IMR-90 (cell line): Measurements from ENCODE around the gene GGT6. TPM values are rescaled to one million over a fixed set of nuclear protein-coding genes. Genes with fewer than 3 reads are reported as not detected.
A peak's percentile ranks its signal among the peaks of the same experiment; 100 is the strongest.

Source experiments
- ATAC-seq: fragments of 200-7000 bp; cut with Tn5 transposase; 2 replicates; pipeline ENCODE4 v1.9.1; 2020; ENCODE audit warnings: low read depth, mild to moderate bottlenecking, moderate library complexity
- BruUV-seq: library from RNA; stranded (reverse); fragments of 400-500 nt; replicated peaks from 2 replicates; lab custom pipeline; 2021; lab: Mats Ljungman, UMichigan
- CTCF ChIA-PET: fragments of 300-600 bp; formaldehyde crosslinking; extraction: SDS; loops from one replicate; lab custom pipeline; 2021; ENCODE audit warnings: antibody characterized with exemption; lab: Yijun Ruan, JAX
- POLR2A ChIA-PET: fragments of 300-600 bp; sonication (Branson Sonifier 250); formaldehyde crosslinking; loops from one replicate; lab custom pipeline; 2022; ENCODE audit warnings: antibody characterized with exemption; ENCODE audit not compliant: unreplicated experiment; lab: Charles Lee
- DNase-seq: peaks from one replicate; pipeline ENCODE4 v3.0.0; 2013
- H2AFZ ChIP-seq: replicated peaks from 2 replicates; pipeline ENCODE3; 2013; ENCODE audit warnings: low read length, mild to moderate bottlenecking; ENCODE audit not compliant: poor library complexity
- H2AK5ac ChIP-seq: 2 replicates; pipeline ENCODE4 v1.6.1; 2013; ENCODE audit warnings: low read depth, low read length, inconsistent platforms
- H2AK9ac ChIP-seq: replicated peaks from 2 replicates; pipeline ENCODE3; 2013; ENCODE audit warnings: mild to moderate bottlenecking, low read depth, low read length, moderate library complexity; ENCODE audit not compliant: poor library complexity
- H2BK120ac ChIP-seq: 2 replicates; pipeline ENCODE4 v1.6.1; 2013; ENCODE audit warnings: low read depth, low read length, inconsistent platforms
- H2BK15ac ChIP-seq: 3 replicates; pipeline ENCODE4 v1.6.1; 2013; ENCODE audit warnings: low read depth, low read length, inconsistent platforms
- H2BK20ac ChIP-seq: 2 replicates; pipeline ENCODE4 v1.6.1; 2013; ENCODE audit warnings: low read depth, mild to moderate bottlenecking, inconsistent platforms, low read length, moderate library complexity
- H2BK5ac ChIP-seq: 2 replicates; pipeline ENCODE4 v1.6.1; 2013; ENCODE audit warnings: mild to moderate bottlenecking, low read depth, low read length, inconsistent platforms; ENCODE audit not compliant: poor library complexity, severe bottlenecking
- H3K14ac ChIP-seq: replicated peaks from 2 replicates; pipeline ENCODE4 v1.6.1; 2013; ENCODE audit warnings: low read depth, low read length, inconsistent platforms
- H3K18ac ChIP-seq: 2 replicates; pipeline ENCODE4 v1.6.1; 2013; ENCODE audit warnings: low read depth, low read length, control low read depth
- H3K23ac ChIP-seq: 2 replicates; pipeline ENCODE4 v1.6.1; 2013; ENCODE audit warnings: low read depth, low read length, inconsistent platforms
- H3K27ac ChIP-seq: 2 replicates; pipeline ENCODE4 v1.5.1; 2013; ENCODE audit warnings: mild to moderate bottlenecking, control low read depth, low read length; ENCODE audit not compliant: insufficient read depth
- H3K27me3 ChIP-seq: 2 replicates; pipeline ENCODE4 v1.6.1; 2013; ENCODE audit warnings: low read length; ENCODE audit not compliant: control insufficient read depth, insufficient read depth
- H3K36me3 ChIP-seq: 2 replicates; pipeline ENCODE4 v1.6.1; 2013; ENCODE audit warnings: low read length, mixed read lengths; ENCODE audit not compliant: control insufficient read depth, insufficient read depth
- H3K4ac ChIP-seq: 2 replicates; pipeline ENCODE4 v1.6.1; 2013; ENCODE audit warnings: low read depth, low read length, inconsistent platforms
- H3K4me1 ChIP-seq: 2 replicates; pipeline ENCODE4 v1.6.1; 2013; ENCODE audit warnings: low read length, mixed read lengths; ENCODE audit not compliant: control insufficient read depth, insufficient read depth
- H3K4me2 ChIP-seq: 2 replicates; pipeline ENCODE4 v1.6.1; 2013; ENCODE audit warnings: low read depth, mild to moderate bottlenecking, control low read depth, low read length, moderate library complexity
- H3K4me3 ChIP-seq: 2 replicates; pipeline ENCODE4 v1.5.1; 2013; ENCODE audit warnings: low read depth, mild to moderate bottlenecking, control low read depth, low read length, moderate library complexity; ENCODE audit not compliant: insufficient read depth
- H3K56ac ChIP-seq: 2 replicates; pipeline ENCODE4 v1.6.1; 2013; ENCODE audit warnings: low read length, inconsistent platforms; ENCODE audit not compliant: insufficient read depth; ENCODE audit errors: extremely low read depth
- H3K79me1 ChIP-seq, 2 experiments: 2 replicates each; pipeline ENCODE4 v1.6.1; 2013; ENCODE audit warnings: low read length in 2 of 2, inconsistent platforms in 1 of 2, low read depth in 1 of 2
- H3K9ac ChIP-seq: 2 replicates; pipeline ENCODE4 v1.6.1; 2013; ENCODE audit warnings: low read depth, low read length, control low read depth
- H3K9me1 ChIP-seq: 2 replicates; pipeline ENCODE4 v1.6.1; 2013; ENCODE audit warnings: low read length, inconsistent platforms; ENCODE audit not compliant: insufficient read depth
- H3K9me3 ChIP-seq: 2 replicates; pipeline ENCODE4 v1.6.1; 2013; ENCODE audit warnings: low read length; ENCODE audit not compliant: control insufficient read depth, insufficient read depth
- H4K20me1 ChIP-seq: 2 replicates; pipeline ENCODE4 v1.6.1; 2013; ENCODE audit warnings: low read length, inconsistent platforms; ENCODE audit not compliant: insufficient read depth
- H4K5ac ChIP-seq: 2 replicates; pipeline ENCODE4 v1.6.1; 2013; ENCODE audit warnings: mild to moderate bottlenecking, low read depth, low read length, control low read depth
- H4K8ac ChIP-seq, 2 experiments: 2 replicates each; pipeline ENCODE4 v1.6.1; 2013; ENCODE audit warnings: low read depth in 2 of 2, low read length in 2 of 2, control low read depth in 1 of 2, inconsistent platforms in 1 of 2
- H4K91ac ChIP-seq: 2 replicates; pipeline ENCODE4 v1.6.1; 2013; ENCODE audit warnings: low read depth, low read length, inconsistent platforms; ENCODE audit not compliant: insufficient read depth
- BHLHE40 ChIP-seq: fragments of 150-350 bp; IDR thresholded peaks from 2 replicates; pipeline ENCODE4 v1.6.1; 2016; ENCODE audit warnings: mild to moderate bottlenecking, low read depth, low read length
- CEBPB ChIP-seq: IDR thresholded peaks from 2 replicates; pipeline ENCODE4 v1.6.1; 2012; ENCODE audit warnings: low read depth, low read length, improper control_type of control experiment
- FOS ChIP-seq: fragments of 150-350 bp; IDR thresholded peaks from 2 replicates; pipeline ENCODE4 v1.6.1; 2016; ENCODE audit warnings: low read depth, low read length
- MAFK ChIP-seq: IDR thresholded peaks from 2 replicates; pipeline ENCODE4 v1.6.1; 2012; ENCODE audit warnings: low read depth, low read length, improper control_type of control experiment
- MAZ ChIP-seq: IDR thresholded peaks from 2 replicates; pipeline ENCODE4 v1.6.1; 2012; ENCODE audit warnings: low read depth, mild to moderate bottlenecking, low read length, improper control_type of control experiment, moderate library complexity, borderline replicate concordance
- MXI1 ChIP-seq: IDR thresholded peaks from 2 replicates; pipeline ENCODE4 v1.6.1; 2012; ENCODE audit warnings: low read depth, mild to moderate bottlenecking, low read length, moderate library complexity, borderline replicate concordance
- NFE2L2 ChIP-seq: fragments of 150-350 bp; IDR thresholded peaks from 2 replicates; pipeline ENCODE4 v1.6.1; 2016; ENCODE audit warnings: low read depth, mild to moderate bottlenecking, low read length
- POLR2A ChIP-seq: IDR thresholded peaks from 2 replicates; pipeline ENCODE4 v1.6.1; 2012; ENCODE audit warnings: mild to moderate bottlenecking, low read depth, low read length
- RAD21 ChIP-seq: IDR thresholded peaks from 2 replicates; pipeline ENCODE4 v1.6.1; 2012; ENCODE audit warnings: low read length, improper control_type of control experiment
- RCOR1 ChIP-seq: IDR thresholded peaks from 2 replicates; pipeline ENCODE4 v1.6.1; 2012; ENCODE audit warnings: mild to moderate bottlenecking, low read length, improper control_type of control experiment; ENCODE audit not compliant: insufficient replicate concordance
- RFX5 ChIP-seq: IDR thresholded peaks from 2 replicates; pipeline ENCODE4 v1.8.0; 2012; ENCODE audit warnings: low read depth, mild to moderate bottlenecking, low read length, moderate library complexity
- SMC3 ChIP-seq: fragments of 150-350 bp; IDR thresholded peaks from 2 replicates; pipeline ENCODE4 v1.6.1; 2016; ENCODE audit warnings: low read depth, mild to moderate bottlenecking, antibody characterized with exemption, low read length, moderate library complexity
- WGBS, 2 experiments: methylation state at CpG; one replicate each; pipeline versions ENCODE4 v1.1.5 to v1.1.7; 2013; ENCODE audit warnings: missing lambda C conversion rate in 2 of 2; ENCODE audit not compliant: insufficient read length in 1 of 2; ENCODE audit errors: extremely low coverage in 2 of 2; 5-methylcytosine and 5-hydroxymethylcytosine counted together
- dilution Hi-C: fragments of 300-500 bp; cut with HindIII; formaldehyde crosslinking; loops from one replicate; pipeline ENCODE4 v1.14.3; 2018; ENCODE audit warnings: low sequenced_read_pairs; ENCODE audit not compliant: unreplicated experiment
- in situ Hi-C: fragments of 300-500 bp; cut with MboI; formaldehyde crosslinking; loops from 3 replicates; pipeline ENCODE4 v1.14.3; 2019; ENCODE audit warnings: low sequenced_read_pairs, inconsistent platforms, mixed read lengths
- intact Hi-C: fragments of 100-400 bp; cut with micrococcal nuclease; formaldehyde crosslinking; loops from 2 replicates; pipeline ENCODE4 v1.10.0; 2022
- polyA plus RNA-seq, 3 experiments: library from polyadenylated mRNA; depleted of rRNA; stranded (reverse); fragments of >200 nt; gene quantifications; 2 replicates each; pipeline ENCODE4 v1.2.3, GENCODE V29; 2012; ENCODE audit warnings: low replicate concordance in 1 of 3
- total RNA-seq: library from RNA; depleted of rRNA; stranded (reverse); fragments of >200 nt; gene quantifications from 2 replicates; pipeline ENCODE4 v1.2.3, GENCODE V29; 2012
- TF ChIP-seq, protein P1 (sequence below): fragments of 150-350 bp; IDR thresholded peaks from 2 replicates; pipeline ENCODE4 v1.6.1; 2017; ENCODE audit warnings: mild to moderate bottlenecking, antibody characterized with exemption, low read length, low read depth
- TF ChIP-seq, protein P2 (sequence below): conservative IDR thresholded peaks from 2 replicates; pipeline ENCODE4 v1.5.1; 2012; ENCODE audit warnings: mild to moderate bottlenecking, low read depth, low read length, improper control_type of control experiment
- TF ChIP-seq, protein P3 (sequence below): fragments of 150-350 bp; IDR thresholded peaks from 2 replicates; pipeline ENCODE4 v1.6.1; 2016; ENCODE audit warnings: low read depth, mild to moderate bottlenecking, low read length, moderate library complexity, borderline replicate concordance

Gene GGT6
- total and polyA plus RNA-seq, 2 of the 4 experiments (the other 2 are of a cell fraction), result not detected

DNA sequence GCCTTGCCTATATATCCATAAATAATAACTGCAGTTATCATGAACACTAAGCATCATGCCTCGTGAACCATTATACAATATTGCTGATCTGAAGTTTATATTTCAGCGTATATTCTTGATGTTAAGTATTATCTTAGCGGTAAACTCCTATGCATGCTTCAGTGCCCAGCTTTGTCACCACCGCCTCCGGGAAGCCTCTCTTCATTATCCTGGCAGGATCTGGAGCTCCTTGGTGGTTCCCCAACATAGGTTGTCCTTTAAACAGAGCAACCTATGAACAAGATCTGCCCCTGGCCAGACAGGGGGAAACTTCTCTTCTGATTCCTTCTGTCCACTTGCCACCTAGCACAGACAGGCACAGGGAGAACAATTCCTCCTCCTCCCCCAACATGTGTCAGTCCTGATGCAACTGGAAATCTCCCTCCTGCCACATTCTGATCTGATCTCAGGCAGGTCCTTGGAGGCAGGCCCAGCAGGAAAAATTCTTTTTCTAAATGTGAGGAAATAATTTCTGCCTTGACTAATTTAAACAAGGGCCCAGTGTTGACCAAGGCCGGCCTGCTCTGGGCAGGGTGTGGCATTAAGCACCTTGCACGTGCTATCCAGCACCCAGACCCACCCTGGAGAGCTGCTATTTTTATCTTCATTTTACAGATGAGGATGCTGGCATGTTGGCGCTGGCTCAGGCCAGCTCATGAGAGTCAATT is 39.3 kb downstream of the GGT6 start:
- H4K91ac ChIP-seq, result no peak overlapping the region
- H3K23ac ChIP-seq, result no peak overlapping the region
- DNase-seq (peak; percentile 54), ATAC-seq (0 out of 2 replicates have a peak, but pooled peaks have one; percentile 7)
- H2BK120ac ChIP-seq, result no peak overlapping the region
- no TSS peak for BruUV-seq
- H2AK9ac ChIP-seq, result no peak overlapping the region
- H4K5ac ChIP-seq, result no peak overlapping the region
- no peak overlapping the region for H3K56ac ChIP-seq
- no peak overlapping the region for H3K4ac ChIP-seq
- in situ Hi-C loops, result no loop called here
- H3K27me3 ChIP-seq, result peaks cover 3% of the 10 kb centered on the region; the same call in 1 of the 2 replicates
- no peaks in the 10 kb centered on the region for H3K36me3 ChIP-seq
- no peak overlapping the region for H3K27ac ChIP-seq
- intact Hi-C loops, result no loop called here
- ChIA-PET POLR2A (no interaction called here), CTCF (no interaction called here)
- no peak overlapping the region for H3K14ac ChIP-seq
- dilution Hi-C loops, result no loop called here
- H3K9me1 ChIP-seq, result 0 out of 2 replicates have a peak, but pooled peaks cover 3% of the 10 kb centered on the region
- no CpG with 5 or more reads among the region's 8 CpGs for WGBS, 2 experiments
- no peak overlapping the region for H4K8ac ChIP-seq
- H2BK20ac ChIP-seq, result no peak overlapping the region
- no peak overlapping the region for H3K18ac ChIP-seq
- H2BK15ac ChIP-seq, result no peak overlapping the region
- no peak overlapping the region for H3K9ac ChIP-seq
- H4K20me1 ChIP-seq, result no peaks in the 10 kb centered on the region
- no peak overlapping the region for H2AFZ ChIP-seq
- peaks cover 6% of the 10 kb centered on the region for H3K4me1 ChIP-seq
- no peak overlapping the region for H2BK5ac ChIP-seq
- no peak overlapping the region for H2AK5ac ChIP-seq
- peaks cover 2% of the 10 kb centered on the region; the same call in 1 of the 2 replicates for H3K9me3 ChIP-seq
- H3K79me1 ChIP-seq, result no peaks in the 10 kb centered on the region
- H3K4me3 ChIP-seq, result no peak overlapping the region
- TF ChIP-seq, protein P1, sequence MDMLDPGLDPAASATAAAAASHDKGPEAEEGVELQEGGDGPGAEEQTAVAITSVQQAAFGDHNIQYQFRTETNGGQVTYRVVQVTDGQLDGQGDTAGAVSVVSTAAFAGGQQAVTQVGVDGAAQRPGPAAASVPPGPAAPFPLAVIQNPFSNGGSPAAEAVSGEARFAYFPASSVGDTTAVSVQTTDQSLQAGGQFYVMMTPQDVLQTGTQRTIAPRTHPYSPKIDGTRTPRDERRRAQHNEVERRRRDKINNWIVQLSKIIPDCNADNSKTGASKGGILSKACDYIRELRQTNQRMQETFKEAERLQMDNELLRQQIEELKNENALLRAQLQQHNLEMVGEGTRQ, result no peak
- no peak for TF ChIP-seq SMC3
- no peak for TF ChIP-seq MXI1
- TF ChIP-seq MAZ, result no peak
- TF ChIP-seq CEBPB, result no peak
- TF ChIP-seq POLR2A, result no peak
- TF ChIP-seq RAD21, result no peak
- TF ChIP-seq FOS, result no peak
- TF ChIP-seq RFX5, result no peak
- TF ChIP-seq, protein P2, sequence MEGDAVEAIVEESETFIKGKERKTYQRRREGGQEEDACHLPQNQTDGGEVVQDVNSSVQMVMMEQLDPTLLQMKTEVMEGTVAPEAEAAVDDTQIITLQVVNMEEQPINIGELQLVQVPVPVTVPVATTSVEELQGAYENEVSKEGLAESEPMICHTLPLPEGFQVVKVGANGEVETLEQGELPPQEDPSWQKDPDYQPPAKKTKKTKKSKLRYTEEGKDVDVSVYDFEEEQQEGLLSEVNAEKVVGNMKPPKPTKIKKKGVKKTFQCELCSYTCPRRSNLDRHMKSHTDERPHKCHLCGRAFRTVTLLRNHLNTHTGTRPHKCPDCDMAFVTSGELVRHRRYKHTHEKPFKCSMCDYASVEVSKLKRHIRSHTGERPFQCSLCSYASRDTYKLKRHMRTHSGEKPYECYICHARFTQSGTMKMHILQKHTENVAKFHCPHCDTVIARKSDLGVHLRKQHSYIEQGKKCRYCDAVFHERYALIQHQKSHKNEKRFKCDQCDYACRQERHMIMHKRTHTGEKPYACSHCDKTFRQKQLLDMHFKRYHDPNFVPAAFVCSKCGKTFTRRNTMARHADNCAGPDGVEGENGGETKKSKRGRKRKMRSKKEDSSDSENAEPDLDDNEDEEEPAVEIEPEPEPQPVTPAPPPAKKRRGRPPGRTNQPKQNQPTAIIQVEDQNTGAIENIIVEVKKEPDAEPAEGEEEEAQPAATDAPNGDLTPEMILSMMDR, result no peak
- TF ChIP-seq BHLHE40, result no peak
- TF ChIP-seq MAFK, result no peak
- no peak for TF ChIP-seq NFE2L2
- TF ChIP-seq, protein P3, sequence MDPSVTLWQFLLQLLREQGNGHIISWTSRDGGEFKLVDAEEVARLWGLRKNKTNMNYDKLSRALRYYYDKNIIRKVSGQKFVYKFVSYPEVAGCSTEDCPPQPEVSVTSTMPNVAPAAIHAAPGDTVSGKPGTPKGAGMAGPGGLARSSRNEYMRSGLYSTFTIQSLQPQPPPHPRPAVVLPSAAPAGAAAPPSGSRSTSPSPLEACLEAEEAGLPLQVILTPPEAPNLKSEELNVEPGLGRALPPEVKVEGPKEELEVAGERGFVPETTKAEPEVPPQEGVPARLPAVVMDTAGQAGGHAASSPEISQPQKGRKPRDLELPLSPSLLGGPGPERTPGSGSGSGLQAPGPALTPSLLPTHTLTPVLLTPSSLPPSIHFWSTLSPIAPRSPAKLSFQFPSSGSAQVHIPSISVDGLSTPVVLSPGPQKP, result no peak
- no peak for TF ChIP-seq RCOR1
- H3K4me2 ChIP-seq, result no peak overlapping the region
